Neural crest cell (in vitro differentiated cells): ENCODE results near the gene FBXW8. TPM values are rescaled to one million over a fixed set of nuclear protein-coding genes. Genes with fewer than 3 reads are reported as not detected.

ENCODE experiments used
- DNase-seq: peaks from one replicate; pipeline ENCODE4 v3.0.0; 2021; ENCODE audit warnings: low read depth, mixed read lengths, low spot score
- H3K27ac Mint-ChIP-seq: one replicate; pipeline ENCODE4 v1.8.0; 2021; ENCODE audit warnings: mild to moderate bottlenecking, mixed read lengths; ENCODE audit not compliant: unreplicated experiment
- H3K27me3 Mint-ChIP-seq: 2 replicates; pipeline ENCODE4 v1.8.0; 2021; ENCODE audit warnings: low read depth, mild to moderate bottlenecking, mixed read lengths
- H3K36me3 Mint-ChIP-seq: 2 replicates; pipeline ENCODE4 v1.8.0; 2021; ENCODE audit warnings: low read depth, mild to moderate bottlenecking, mixed read lengths
- H3K4me1 Mint-ChIP-seq: 2 replicates; pipeline ENCODE4 v1.8.0; 2021; ENCODE audit warnings: mixed read lengths
- H3K4me3 Mint-ChIP-seq: one replicate; pipeline ENCODE4 v1.8.0; 2021; ENCODE audit warnings: mild to moderate bottlenecking, mixed read lengths
- H3K9me3 Mint-ChIP-seq: 2 replicates; pipeline ENCODE4 v1.8.0; 2021; ENCODE audit warnings: mixed read lengths
- CTCF ChIP-seq: fragments of 200-600 bp; sonication (generic); conservative IDR thresholded peaks from 2 replicates; pipeline ENCODE4 v1.5.0; 2021; ENCODE audit warnings: antibody characterized with exemption, mild to moderate bottlenecking
- total RNA-seq: library from RNA; stranded (reverse); gene quantifications from 2 replicates; pipeline ENCODE4 v1.2.1, GENCODE V29; 2021

Gene FBXW8
- total RNA-seq, 1 donor from 2014 or later: 34.8 TPM

GRCh38 chr12:116962197-116962596 is 51.4 kb downstream of the FBXW8 start:
- Mint-ChIP-seq H3K36me3 (peaks cover 2% of the 10 kb centered on the region), H3K9me3 (no peaks in the 10 kb centered on the region), H3K27me3 (no peaks in the 10 kb centered on the region), H3K4me3 (no peak overlapping the region), H3K27ac (peak overlapping the region; percentile 73), H3K4me1 (peaks cover 34% of the 10 kb centered on the region)
- DNase-seq: no peak
- no peak for TF ChIP-seq CTCF

- Mint-ChIP-seq H3K4me3 (no peak overlapping the region), H3K36me3 (peaks cover 2% of the 10 kb centered on the region)
Measured at GRCh38 chr12:116962783-116963356, 52.1 kb downstream of the FBXW8 start.

GRCh38 chr12:116964054-116965050 is 53.6 kb downstream of the FBXW8 start:
- Mint-ChIP-seq H3K4me3 (no peak overlapping the region), H3K9me3 (no peaks in the 10 kb centered on the region), H3K27me3 (no peaks in the 10 kb centered on the region), H3K27ac (no peak overlapping the region), H3K36me3 (no peaks in the 10 kb centered on the region), H3K4me1 (peaks cover 20% of the 10 kb centered on the region)
- no peak for TF ChIP-seq CTCF
- no peak for DNase-seq

More at GRCh38 chr12:116962783-116963356, 52.1 kb downstream of the FBXW8 start:
- no peak for DNase-seq
- peaks cover 34% of the 10 kb centered on the region for H3K4me1 Mint-ChIP-seq
- no peaks in the 10 kb centered on the region for H3K9me3 Mint-ChIP-seq
- TF ChIP-seq CTCF: no peak
- H3K27me3 Mint-ChIP-seq: no peaks in the 10 kb centered on the region
- H3K27ac Mint-ChIP-seq: peak overlapping the region; percentile 14

- Mint-ChIP-seq H3K4me1 (peaks cover 20% of the 10 kb centered on the region), H3K27me3 (no peaks in the 10 kb centered on the region), H3K27ac (no peak overlapping the region), H3K9me3 (no peaks in the 10 kb centered on the region), H3K4me3 (no peak overlapping the region), H3K36me3 (peaks cover 16% of the 10 kb centered on the region)
- no peak for TF ChIP-seq CTCF
- no peak for DNase-seq
Measured at GRCh38 chr12:116968986-116969385, 58.2 kb downstream of the FBXW8 start.

- no peak overlapping the region for H3K4me3 Mint-ChIP-seq
- no peaks in the 10 kb centered on the region for H3K27me3 Mint-ChIP-seq
- peak; percentile 3 for DNase-seq
- no peak overlapping the region for H3K27ac Mint-ChIP-seq
- TF ChIP-seq CTCF: no peak
- H3K4me1 Mint-ChIP-seq: peaks cover 20% of the 10 kb centered on the region
- H3K9me3 Mint-ChIP-seq: no peaks in the 10 kb centered on the region
- peaks cover 16% of the 10 kb centered on the region for H3K36me3 Mint-ChIP-seq
Measured at GRCh38 chr12:116969615-116970585, 59.1 kb downstream of the FBXW8 start.
